Measurements from ENCODE around the gene HCST. TPM values are rescaled to one million over a fixed set of nuclear protein-coding genes. Genes with fewer than 3 reads are reported as not detected.

The HCST gene
- total RNA-seq, 3 donors from 2014 or later = 3.3 to 7.2 (median 3.5) TPM

DNA sequence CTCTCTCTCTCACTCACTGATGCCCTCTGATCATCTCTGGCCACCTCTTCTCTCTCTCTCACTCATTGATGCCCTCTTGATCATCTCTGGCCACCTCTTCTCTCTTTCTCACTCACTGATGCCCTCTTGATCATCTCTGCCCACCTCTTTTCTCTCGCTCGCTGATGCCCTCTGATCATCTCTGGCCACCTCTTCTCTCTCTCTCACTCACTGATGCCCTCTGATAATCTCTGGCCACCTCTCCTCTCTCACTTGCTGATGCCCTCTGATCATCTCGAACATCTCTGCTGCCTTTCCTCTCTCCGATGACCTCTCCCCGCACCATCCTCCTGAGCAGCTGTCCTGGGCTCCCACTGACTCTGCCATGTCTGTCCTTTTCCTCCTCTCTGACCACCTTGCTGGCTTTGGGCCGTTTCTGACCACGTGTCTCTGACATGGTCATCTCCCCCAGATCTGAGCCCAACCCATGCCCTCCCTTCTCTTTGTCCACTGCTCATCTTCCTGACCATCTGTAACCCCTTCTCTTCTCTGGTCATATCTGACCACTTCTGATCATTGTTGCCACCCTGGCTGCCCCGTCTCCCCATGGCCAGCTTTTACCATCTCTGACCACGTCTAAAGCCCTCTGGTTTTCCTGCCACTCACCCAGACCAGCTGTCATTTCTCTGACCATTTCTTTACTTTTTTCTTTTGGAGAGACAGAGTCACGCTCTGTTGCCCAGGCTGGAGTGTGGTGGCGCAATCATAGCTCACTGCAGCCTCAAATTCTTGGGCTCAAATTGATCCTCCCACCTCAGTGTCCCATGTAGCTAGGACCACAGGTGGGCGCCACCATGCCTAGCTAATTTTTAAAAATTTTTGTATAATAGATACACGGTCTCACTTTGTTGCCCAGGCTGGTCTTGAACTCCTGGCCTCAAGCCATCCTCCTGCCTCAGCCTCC lies 36.2 kb downstream of the HCST start:
- Histone ChIP-seq H3K27me3 (no peaks in the 10 kb centered on the region), H3K27ac (peak overlapping the region in 1 of 2 donors; percentile 43), H3K36me3 (peaks cover 5% of the 10 kb centered on the region), H3K4me1 (peaks cover 3 to 6% of the 10 kb centered on the region in 2 donors), H3K4me3 (peak overlapping the region in 2 of 3 donors; percentile 70 to 79), H3K9me3 (no peaks in the 10 kb centered on the region)
- DNase-seq (ENCODE audit: low spot score in 2 of 2) = no peak
- intact Hi-C loops (cut with DNase I; ENCODE audit: low total_unique reads) = no loop called here
- TF ChIP-seq POLR2A (IDR thresholded peaks at IDR 0.05) (no peak), POLR2AphosphoS5 (IDR thresholded peaks at IDR 0.05) (no peak)
- TF ChIP-seq, protein P1, sequence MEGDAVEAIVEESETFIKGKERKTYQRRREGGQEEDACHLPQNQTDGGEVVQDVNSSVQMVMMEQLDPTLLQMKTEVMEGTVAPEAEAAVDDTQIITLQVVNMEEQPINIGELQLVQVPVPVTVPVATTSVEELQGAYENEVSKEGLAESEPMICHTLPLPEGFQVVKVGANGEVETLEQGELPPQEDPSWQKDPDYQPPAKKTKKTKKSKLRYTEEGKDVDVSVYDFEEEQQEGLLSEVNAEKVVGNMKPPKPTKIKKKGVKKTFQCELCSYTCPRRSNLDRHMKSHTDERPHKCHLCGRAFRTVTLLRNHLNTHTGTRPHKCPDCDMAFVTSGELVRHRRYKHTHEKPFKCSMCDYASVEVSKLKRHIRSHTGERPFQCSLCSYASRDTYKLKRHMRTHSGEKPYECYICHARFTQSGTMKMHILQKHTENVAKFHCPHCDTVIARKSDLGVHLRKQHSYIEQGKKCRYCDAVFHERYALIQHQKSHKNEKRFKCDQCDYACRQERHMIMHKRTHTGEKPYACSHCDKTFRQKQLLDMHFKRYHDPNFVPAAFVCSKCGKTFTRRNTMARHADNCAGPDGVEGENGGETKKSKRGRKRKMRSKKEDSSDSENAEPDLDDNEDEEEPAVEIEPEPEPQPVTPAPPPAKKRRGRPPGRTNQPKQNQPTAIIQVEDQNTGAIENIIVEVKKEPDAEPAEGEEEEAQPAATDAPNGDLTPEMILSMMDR (IDR thresholded peaks at IDR 0.05) = no peak

DNA sequence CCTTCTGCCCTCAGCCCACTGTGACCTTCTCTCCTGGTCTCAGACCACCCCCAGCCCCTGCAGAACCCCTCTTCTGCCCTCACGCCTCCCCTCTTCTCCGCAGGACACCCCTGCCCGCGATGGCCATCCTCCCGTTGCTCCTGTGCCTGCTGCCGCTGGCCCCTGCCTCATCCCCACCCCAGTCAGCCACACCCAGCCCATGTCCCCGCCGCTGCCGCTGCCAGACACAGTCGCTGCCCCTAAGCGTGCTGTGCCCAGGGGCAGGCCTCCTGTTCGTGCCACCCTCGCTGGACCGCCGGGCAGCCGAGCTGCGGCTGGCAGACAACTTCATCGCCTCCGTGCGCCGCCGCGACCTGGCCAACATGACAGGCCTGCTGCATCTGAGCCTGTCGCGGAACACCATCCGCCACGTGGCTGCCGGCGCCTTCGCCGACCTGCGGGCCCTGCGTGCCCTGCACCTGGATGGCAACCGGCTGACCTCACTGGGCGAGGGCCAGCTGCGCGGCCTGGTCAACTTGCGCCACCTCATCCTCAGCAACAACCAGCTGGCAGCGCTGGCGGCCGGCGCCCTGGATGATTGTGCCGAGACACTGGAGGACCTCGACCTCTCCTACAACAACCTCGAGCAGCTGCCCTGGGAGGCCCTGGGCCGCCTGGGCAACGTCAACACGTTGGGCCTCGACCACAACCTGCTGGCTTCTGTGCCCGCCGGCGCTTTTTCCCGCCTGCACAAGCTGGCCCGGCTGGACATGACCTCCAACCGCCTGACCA lies 37.2 kb downstream of the HCST start:
- no peaks in the 10 kb centered on the region for H3K9me3 ChIP-seq
- no peak overlapping the region for H3K27ac ChIP-seq
- H3K27me3 ChIP-seq = no peaks in the 10 kb centered on the region
- H3K4me1 ChIP-seq = peaks cover 3 to 6% of the 10 kb centered on the region in 2 donors
- peaks cover 5% of the 10 kb centered on the region for H3K36me3 ChIP-seq
- DNase-seq (ENCODE audit: low spot score in 2 of 2) = no peak
- intact Hi-C loops (cut with DNase I; ENCODE audit: low total_unique reads) = no loop called here
- no peak overlapping the region for H3K4me3 ChIP-seq
- TF ChIP-seq POLR2AphosphoS5 (IDR thresholded peaks at IDR 0.05) = no peak
- TF ChIP-seq, protein P1 (IDR thresholded peaks at IDR 0.05) = no peak
- TF ChIP-seq POLR2A (IDR thresholded peaks at IDR 0.05) = no peak

DNA sequence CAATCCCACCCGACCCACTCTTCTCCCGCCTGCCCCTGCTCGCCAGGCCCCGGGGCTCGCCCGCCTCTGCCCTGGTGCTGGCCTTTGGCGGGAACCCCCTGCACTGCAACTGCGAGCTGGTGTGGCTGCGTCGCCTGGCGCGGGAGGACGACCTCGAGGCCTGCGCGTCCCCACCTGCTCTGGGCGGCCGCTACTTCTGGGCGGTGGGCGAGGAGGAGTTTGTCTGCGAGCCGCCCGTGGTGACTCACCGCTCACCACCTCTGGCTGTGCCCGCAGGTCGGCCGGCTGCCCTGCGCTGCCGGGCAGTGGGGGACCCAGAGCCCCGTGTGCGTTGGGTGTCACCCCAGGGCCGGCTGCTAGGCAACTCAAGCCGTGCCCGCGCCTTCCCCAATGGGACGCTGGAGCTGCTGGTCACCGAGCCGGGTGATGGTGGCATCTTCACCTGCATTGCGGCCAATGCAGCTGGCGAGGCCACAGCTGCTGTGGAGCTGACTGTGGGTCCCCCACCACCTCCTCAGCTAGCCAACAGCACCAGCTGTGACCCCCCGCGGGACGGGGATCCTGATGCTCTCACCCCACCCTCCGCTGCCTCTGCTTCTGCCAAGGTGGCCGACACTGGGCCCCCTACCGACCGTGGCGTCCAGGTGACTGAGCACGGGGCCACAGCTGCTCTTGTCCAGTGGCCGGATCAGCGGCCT lies 37.9 kb downstream of the HCST start:
- no peaks in the 10 kb centered on the region for H3K9me3 ChIP-seq
- H3K27me3 ChIP-seq = no peaks in the 10 kb centered on the region
- H3K27ac ChIP-seq = no peak overlapping the region
- intact Hi-C loops (cut with DNase I; ENCODE audit: low total_unique reads) = no loop called here
- peaks cover 5% of the 10 kb centered on the region for H3K36me3 ChIP-seq
- DNase-seq (ENCODE audit: low spot score in 2 of 2) = no peak
- H3K4me3 ChIP-seq = no peak overlapping the region
- peaks cover 3 to 6% of the 10 kb centered on the region in 2 donors for H3K4me1 ChIP-seq
- TF ChIP-seq, protein P1 (IDR thresholded peaks at IDR 0.05) = no peak
- no peak for TF ChIP-seq POLR2A (IDR thresholded peaks at IDR 0.05)
- no peak for TF ChIP-seq POLR2AphosphoS5 (IDR thresholded peaks at IDR 0.05)

DNA sequence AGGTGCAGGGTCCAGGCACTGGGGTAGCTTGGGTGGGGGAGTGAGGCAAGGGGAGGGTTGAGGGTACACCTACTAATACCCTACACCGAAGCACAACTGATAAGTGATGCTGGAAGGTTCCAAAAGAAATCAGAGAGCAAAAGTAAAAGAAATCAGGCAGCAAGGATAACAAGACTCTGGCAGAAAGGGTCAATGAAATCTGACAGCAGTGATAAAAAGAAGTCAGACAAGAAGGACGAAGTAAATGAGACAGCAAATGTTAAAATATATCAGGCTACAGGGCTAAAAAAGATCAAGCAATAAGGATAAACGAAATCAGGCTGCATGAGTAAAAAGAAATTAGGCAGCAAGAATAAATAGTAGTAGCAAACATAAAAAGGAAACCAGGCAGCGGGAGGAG lies 38.5 kb downstream of the HCST start:
- intact Hi-C loops (cut with DNase I; ENCODE audit: low total_unique reads) = no loop called here
- Histone ChIP-seq H3K27me3 (no peaks in the 10 kb centered on the region), H3K9me3 (no peaks in the 10 kb centered on the region), H3K4me3 (no peak overlapping the region), H3K36me3 (peaks cover 5% of the 10 kb centered on the region), H3K4me1 (peaks cover 0 to 3% of the 10 kb centered on the region in 2 donors), H3K27ac (no peak overlapping the region)
- no peak for TF ChIP-seq POLR2AphosphoS5 (IDR thresholded peaks at IDR 0.05)
- TF ChIP-seq, protein P1 (IDR thresholded peaks at IDR 0.05) = no peak
- no peak for TF ChIP-seq POLR2A (IDR thresholded peaks at IDR 0.05)
- no peak for DNase-seq (ENCODE audit: low spot score in 2 of 2)
